Measurements from ENCODE around the gene NEMP2. TPM values are rescaled to one million over a fixed set of nuclear protein-coding genes. Genes with fewer than 3 reads are reported as not detected.

NEMP2 gene
- polyA plus RNA-seq, 2 of the 4 experiments (the other 2 are of a cell fraction), result 7.1 to 22.0 TPM

- POLR2A ChIA-PET, result no interaction called here
- CTCF ChIA-PET, result interaction anchor here (1.0 to 1.4 kb wide), 2 partner anchors 10 to 67 kb away, joined by 3 read pairs; no protein-coding TSS in a partner anchor
- no peak overlapping the region for H3K4me3 ChIP-seq
- ATAC-seq (no peak), FAIRE-seq (no peak), DNase-seq (ENCODE audit: low read depth in 1 of 2, low spot score in 1 of 2) (no peak)
- TF ChIP-seq CBX2 (IDR thresholded peaks at IDR 0.05; ENCODE audit: borderline replicate concordance, low read depth) (no peak), ESRRA (IDR thresholded peaks at IDR 0.05; ENCODE audit: borderline replicate concordance, low read length) (no peak), MYC (IDR thresholded peaks at IDR 0.05; ENCODE audit: borderline replicate concordance, low read length) (no peak), HDAC2 (IDR thresholded peaks at IDR 0.05) (no peak), RFX5 (IDR thresholded peaks at IDR 0.05) (no peak), MAFK (IDR thresholded peaks at IDR 0.05; ENCODE audit: partially characterized antibody) (no peak), CTCF (IDR thresholded peaks at IDR 0.05) (no peak), SMC3 (IDR thresholded peaks at IDR 0.05) (no peak), EP300 (IDR thresholded peaks at IDR 0.05) (no peak), KDM1A (IDR thresholded peaks at IDR 0.05; ENCODE audit: low read depth) (no peak), RCOR1 (IDR thresholded peaks at IDR 0.05; ENCODE audit: low read depth, low read length) (no peak), JUNB (IDR thresholded peaks at IDR 0.05) (no peak), GATA3 (IDR thresholded peaks at IDR 0.05; ENCODE audit: borderline replicate concordance) (no peak), MAZ (IDR thresholded peaks at IDR 0.05; ENCODE audit: borderline replicate concordance, low read depth, low read length) (no peak), POLR2A (IDR thresholded peaks at IDR 0.05; ENCODE audit: low read length) (no peak), FOSL2 (IDR thresholded peaks at IDR 0.05) (no peak), FOSL2 (CRISPR knock-in tag; IDR thresholded peaks at IDR 0.05) (no peak), PHF8 (IDR thresholded peaks at IDR 0.05; ENCODE audit: borderline replicate concordance, low read depth) (no peak)
- 92% methylated on average over 1 of the region's 1 CpG for WGBS (ENCODE audit: missing lambda C conversion rate)
- H3K4me2 ChIP-seq, result no peak overlapping the region
- H3K4me1 ChIP-seq, result no peaks in the 10 kb centered on the region
- H3K27ac ChIP-seq, result no peak overlapping the region
- no peaks in the 10 kb centered on the region for H3K9me3 ChIP-seq
These were observed 74.6 kb downstream of the NEMP2 start for GRCh38 chr2:190459881-190460280.

GRCh38 chr2:190458352-190459107 is 76.0 kb downstream of the NEMP2 start:
- TF ChIP-seq MYC (IDR thresholded peaks at IDR 0.05; ENCODE audit: borderline replicate concordance, low read length) (no peak), HMGXB4 (CRISPR knock-in tag; IDR thresholded peaks at IDR 0.05; ENCODE audit: borderline replicate concordance) (no peak), RARB (CRISPR knock-in tag; IDR thresholded peaks at IDR 0.05) (no peak), RFX5 (IDR thresholded peaks at IDR 0.05) (no peak), EP300 (IDR thresholded peaks at IDR 0.05) (no peak), BCL3 (IDR thresholded peaks at IDR 0.05) (no peak), NFE2L2 (conservative IDR thresholded peaks at IDR 0.05; ENCODE audit: low read length) (no peak), CTCF (IDR thresholded peaks at IDR 0.05) (no peak), MAZ (IDR thresholded peaks at IDR 0.05; ENCODE audit: borderline replicate concordance, low read depth, low read length) (no peak), MAX (IDR thresholded peaks at IDR 0.05) (no peak), ZC3H11A (IDR thresholded peaks at IDR 0.05) (no peak)
- ATAC-seq (no peak), FAIRE-seq (no peak), DNase-seq (ENCODE audit: low read depth in 1 of 2, low spot score in 1 of 2) (no peak)
- ChIA-PET POLR2A (no interaction called here), CTCF (interaction anchor here (0.6 kb wide), 1 partner anchor 450 kb away, joined by 3 read pairs; no protein-coding TSS in a partner anchor)
- no peaks in the 10 kb centered on the region for H3K9me3 ChIP-seq
- H3K4me3 ChIP-seq, result no peak overlapping the region
- H3K27ac ChIP-seq, result no peak overlapping the region
- 86% methylated on average over 8 of the region's 8 CpGs for WGBS (ENCODE audit: missing lambda C conversion rate)
- H3K4me1 ChIP-seq, result no peaks in the 10 kb centered on the region
- H3K4me2 ChIP-seq, result no peak overlapping the region

Data from A549 (cell line).